Measurements from ENCODE around the gene FLVCR1. TPM values are rescaled to one million over a fixed set of nuclear protein-coding genes. Genes with fewer than 3 reads are reported as not detected.

Gene FLVCR1
- total RNA-seq, 1 experiment from 2014 or later: 26.0 TPM

GRCh38 chr1:212820969-212821368 lies 37.1 kb upstream of the FLVCR1 start:
- CTCF ChIA-PET: interaction anchor here (1.0 to 1.1 kb wide), 2 partner anchors 13 to 37 kb away, joined by 3 read pairs; no protein-coding TSS in a partner anchor
- DNase-seq: no peak
- peaks cover 9% of the 10 kb centered on the region for H3K4me1 Mint-ChIP-seq (ENCODE audit: low read depth, unreplicated experiment)
- no TSS peak for BruUV-seq (replicated peaks)
- H3K27ac Mint-ChIP-seq (ENCODE audit: unreplicated experiment): no peak overlapping the region
- TF ChIP-seq CTCF (IDR thresholded peaks at IDR 0.05; ENCODE audit: unreplicated experiment): no peak
- H3K36me3 Mint-ChIP-seq (ENCODE audit: insufficient read depth, unreplicated experiment): peaks cover 4% of the 10 kb centered on the region
- no peak overlapping the region for H3K4me3 Mint-ChIP-seq (ENCODE audit: low read depth, unreplicated experiment)
- no peaks in the 10 kb centered on the region for H3K27me3 Mint-ChIP-seq (ENCODE audit: unreplicated experiment)
- intact Hi-C loops (cut with micrococcal nuclease; ENCODE audit: unreplicated experiment): no loop called here
- H3K9me3 Mint-ChIP-seq (ENCODE audit: low read depth, unreplicated experiment): peaks cover 12% of the 10 kb centered on the region

- H3K9me3 Mint-ChIP-seq (ENCODE audit: low read depth, unreplicated experiment): peaks cover 20% of the 10 kb centered on the region
These were observed 35.1 kb upstream of the FLVCR1 start for GRCh38 chr1:212822956-212823355.

GRCh38 chr1:212824201-212824600 lies 33.9 kb upstream of the FLVCR1 start:
- Mint-ChIP-seq H3K27me3 (ENCODE audit: unreplicated experiment) (no peaks in the 10 kb centered on the region), H3K4me1 (ENCODE audit: low read depth, unreplicated experiment) (no peaks in the 10 kb centered on the region), H3K36me3 (ENCODE audit: insufficient read depth, unreplicated experiment) (peaks cover 4% of the 10 kb centered on the region), H3K4me3 (ENCODE audit: low read depth, unreplicated experiment) (no peak overlapping the region), H3K9me3 (ENCODE audit: low read depth, unreplicated experiment) (peaks cover 20% of the 10 kb centered on the region), H3K27ac (ENCODE audit: unreplicated experiment) (no peak overlapping the region)
- CTCF ChIA-PET: no interaction called here
- no TSS peak for BruUV-seq (replicated peaks)
- intact Hi-C loops (cut with micrococcal nuclease; ENCODE audit: unreplicated experiment): no loop called here
- no peak for DNase-seq
- no peak for TF ChIP-seq CTCF (IDR thresholded peaks at IDR 0.05; ENCODE audit: unreplicated experiment)

More at GRCh38 chr1:212822956-212823355, 35.1 kb upstream of the FLVCR1 start:
- no peak for TF ChIP-seq CTCF (IDR thresholded peaks at IDR 0.05; ENCODE audit: unreplicated experiment)
- Mint-ChIP-seq H3K27me3 (ENCODE audit: unreplicated experiment) (no peaks in the 10 kb centered on the region), H3K36me3 (ENCODE audit: insufficient read depth, unreplicated experiment) (peaks cover 4% of the 10 kb centered on the region), H3K4me3 (ENCODE audit: low read depth, unreplicated experiment) (no peak overlapping the region), H3K27ac (ENCODE audit: unreplicated experiment) (no peak overlapping the region), H3K4me1 (ENCODE audit: low read depth, unreplicated experiment) (no peaks in the 10 kb centered on the region)
- DNase-seq: no peak
- CTCF ChIA-PET: no interaction called here
- no TSS peak for BruUV-seq (replicated peaks)
- intact Hi-C loops (cut with micrococcal nuclease; ENCODE audit: unreplicated experiment): no loop called here

GRCh38 chr1:212825798-212826452 lies 32.1 kb upstream of the FLVCR1 start:
- Mint-ChIP-seq H3K4me3 (ENCODE audit: low read depth, unreplicated experiment) (no peak overlapping the region), H3K27ac (ENCODE audit: unreplicated experiment) (no peak overlapping the region), H3K4me1 (ENCODE audit: low read depth, unreplicated experiment) (no peaks in the 10 kb centered on the region), H3K36me3 (ENCODE audit: insufficient read depth, unreplicated experiment) (peaks cover 4% of the 10 kb centered on the region), H3K27me3 (ENCODE audit: unreplicated experiment) (no peaks in the 10 kb centered on the region), H3K9me3 (ENCODE audit: low read depth, unreplicated experiment) (peaks cover 20% of the 10 kb centered on the region)
- intact Hi-C loops (cut with micrococcal nuclease; ENCODE audit: unreplicated experiment): no loop called here
- CTCF ChIA-PET: interaction anchor here (0.6 kb wide), 1 partner anchor 20 kb away, joined by 6 read pairs; no protein-coding TSS in a partner anchor
- no peak for TF ChIP-seq CTCF (IDR thresholded peaks at IDR 0.05; ENCODE audit: unreplicated experiment)
- BruUV-seq (replicated peaks): no TSS peak
- no peak for DNase-seq

Measured in Calu3 (cell line).